ENCODE results near the gene HSD17B12. TPM values are rescaled to one million over a fixed set of nuclear protein-coding genes. Genes with fewer than 3 reads are reported as not detected.

Gene HSD17B12
- total and polyA plus RNA-seq, 2 experiments from 2014 or later = 128 to 168 TPM

DNA sequence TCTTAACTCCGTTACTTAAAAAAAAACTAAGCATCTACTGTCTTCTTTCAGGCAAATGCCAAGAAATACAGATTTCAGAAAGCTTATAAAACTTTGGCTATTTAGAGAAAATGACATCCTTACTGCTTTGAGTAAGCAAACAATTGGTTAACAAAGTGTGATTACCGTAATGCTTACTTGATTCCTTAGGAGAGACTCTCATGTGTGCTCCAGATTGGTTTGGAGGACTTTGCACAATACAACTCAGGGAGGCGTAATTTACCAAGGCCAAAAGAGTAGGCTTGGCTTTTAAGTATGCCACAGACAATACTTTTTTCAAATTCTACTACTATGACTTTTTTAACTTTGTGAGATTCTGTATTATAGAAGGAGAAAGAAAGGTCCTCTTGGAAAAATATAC is 123.2 kb downstream of the HSD17B12 start:
- Mint-ChIP-seq H3K36me3 (ENCODE audit: low read depth) (peaks cover 50% of the 10 kb centered on the region), H3K27ac (no peak overlapping the region), H3K9me3 (peaks cover 13% of the 10 kb centered on the region), H3K4me1 (no peaks in the 10 kb centered on the region), H3K4me3 (no peak overlapping the region), H3K27me3 (ENCODE audit: insufficient read depth, low read depth, poor library complexity) (no peaks in the 10 kb centered on the region)
- H3K9me2 ChIP-seq (ENCODE audit: insufficient read depth) = no peaks in the 10 kb centered on the region
- no peaks in the 10 kb centered on the region for H4K20me1 ChIP-seq (replicated peaks; ENCODE audit: insufficient read depth)
- H3K4me1 ChIP-seq (ENCODE audit: insufficient read depth) = no peaks in the 10 kb centered on the region
- no peak overlapping the region for H3K4me3 ChIP-seq
- H2AFZ ChIP-seq = no peak overlapping the region
- no peak overlapping the region for H3K4me2 ChIP-seq
- H3K27me3 ChIP-seq (ENCODE audit: insufficient read depth) = no peaks in the 10 kb centered on the region
- no peak for DNase-seq (ENCODE audit: low spot score)
- no peaks in the 10 kb centered on the region; the same call in 1 of the 2 replicates for H3K79me2 ChIP-seq (replicated peaks; ENCODE audit: insufficient read depth)
- no peaks in the 10 kb centered on the region for H3F3A ChIP-seq (replicated peaks; ENCODE audit: low read depth)
- TF ChIP-seq NANOG (IDR thresholded peaks at IDR 0.05; ENCODE audit: borderline replicate concordance) (no peak), CREB1 (CRISPR knock-in tag; IDR thresholded peaks at IDR 0.05; ENCODE audit: low read depth) (no peak), EZH2 (IDR thresholded peaks at IDR 0.05; ENCODE audit: low read depth, unreplicated experiment) (no peak), ZNF114 (CRISPR knock-in tag; IDR thresholded peaks at IDR 0.05) (no peak), CTCF (conservative IDR thresholded peaks at IDR 0.05; ENCODE audit: low read depth in 2 of 2) (no peak), ZNF331 (CRISPR knock-in tag; IDR thresholded peaks at IDR 0.05; ENCODE audit: low read depth) (no peak), EZH2phosphoT487 (IDR thresholded peaks at IDR 0.05; ENCODE audit: unreplicated experiment) (no peak), JUNB (IDR thresholded peaks at IDR 0.05; ENCODE audit: unreplicated experiment) (no peak), POLR2AphosphoS5 (IDR thresholded peaks at IDR 0.05; ENCODE audit: low read depth) (no peak), STAT1 (IDR thresholded peaks at IDR 0.05; ENCODE audit: unreplicated experiment) (no peak)
- TF ChIP-seq, protein P1, sequence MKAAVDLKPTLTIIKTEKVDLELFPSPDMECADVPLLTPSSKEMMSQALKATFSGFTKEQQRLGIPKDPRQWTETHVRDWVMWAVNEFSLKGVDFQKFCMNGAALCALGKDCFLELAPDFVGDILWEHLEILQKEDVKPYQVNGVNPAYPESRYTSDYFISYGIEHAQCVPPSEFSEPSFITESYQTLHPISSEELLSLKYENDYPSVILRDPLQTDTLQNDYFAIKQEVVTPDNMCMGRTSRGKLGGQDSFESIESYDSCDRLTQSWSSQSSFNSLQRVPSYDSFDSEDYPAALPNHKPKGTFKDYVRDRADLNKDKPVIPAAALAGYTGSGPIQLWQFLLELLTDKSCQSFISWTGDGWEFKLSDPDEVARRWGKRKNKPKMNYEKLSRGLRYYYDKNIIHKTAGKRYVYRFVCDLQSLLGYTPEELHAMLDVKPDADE (IDR thresholded peaks at IDR 0.05) = no peak
- TF ChIP-seq, protein P2, sequence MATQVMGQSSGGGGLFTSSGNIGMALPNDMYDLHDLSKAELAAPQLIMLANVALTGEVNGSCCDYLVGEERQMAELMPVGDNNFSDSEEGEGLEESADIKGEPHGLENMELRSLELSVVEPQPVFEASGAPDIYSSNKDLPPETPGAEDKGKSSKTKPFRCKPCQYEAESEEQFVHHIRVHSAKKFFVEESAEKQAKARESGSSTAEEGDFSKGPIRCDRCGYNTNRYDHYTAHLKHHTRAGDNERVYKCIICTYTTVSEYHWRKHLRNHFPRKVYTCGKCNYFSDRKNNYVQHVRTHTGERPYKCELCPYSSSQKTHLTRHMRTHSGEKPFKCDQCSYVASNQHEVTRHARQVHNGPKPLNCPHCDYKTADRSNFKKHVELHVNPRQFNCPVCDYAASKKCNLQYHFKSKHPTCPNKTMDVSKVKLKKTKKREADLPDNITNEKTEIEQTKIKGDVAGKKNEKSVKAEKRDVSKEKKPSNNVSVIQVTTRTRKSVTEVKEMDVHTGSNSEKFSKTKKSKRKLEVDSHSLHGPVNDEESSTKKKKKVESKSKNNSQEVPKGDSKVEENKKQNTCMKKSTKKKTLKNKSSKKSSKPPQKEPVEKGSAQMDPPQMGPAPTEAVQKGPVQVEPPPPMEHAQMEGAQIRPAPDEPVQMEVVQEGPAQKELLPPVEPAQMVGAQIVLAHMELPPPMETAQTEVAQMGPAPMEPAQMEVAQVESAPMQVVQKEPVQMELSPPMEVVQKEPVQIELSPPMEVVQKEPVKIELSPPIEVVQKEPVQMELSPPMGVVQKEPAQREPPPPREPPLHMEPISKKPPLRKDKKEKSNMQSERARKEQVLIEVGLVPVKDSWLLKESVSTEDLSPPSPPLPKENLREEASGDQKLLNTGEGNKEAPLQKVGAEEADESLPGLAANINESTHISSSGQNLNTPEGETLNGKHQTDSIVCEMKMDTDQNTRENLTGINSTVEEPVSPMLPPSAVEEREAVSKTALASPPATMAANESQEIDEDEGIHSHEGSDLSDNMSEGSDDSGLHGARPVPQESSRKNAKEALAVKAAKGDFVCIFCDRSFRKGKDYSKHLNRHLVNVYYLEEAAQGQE (IDR thresholded peaks at IDR 0.05; ENCODE audit: unreplicated experiment) = no peak
- TF ChIP-seq, protein P3, sequence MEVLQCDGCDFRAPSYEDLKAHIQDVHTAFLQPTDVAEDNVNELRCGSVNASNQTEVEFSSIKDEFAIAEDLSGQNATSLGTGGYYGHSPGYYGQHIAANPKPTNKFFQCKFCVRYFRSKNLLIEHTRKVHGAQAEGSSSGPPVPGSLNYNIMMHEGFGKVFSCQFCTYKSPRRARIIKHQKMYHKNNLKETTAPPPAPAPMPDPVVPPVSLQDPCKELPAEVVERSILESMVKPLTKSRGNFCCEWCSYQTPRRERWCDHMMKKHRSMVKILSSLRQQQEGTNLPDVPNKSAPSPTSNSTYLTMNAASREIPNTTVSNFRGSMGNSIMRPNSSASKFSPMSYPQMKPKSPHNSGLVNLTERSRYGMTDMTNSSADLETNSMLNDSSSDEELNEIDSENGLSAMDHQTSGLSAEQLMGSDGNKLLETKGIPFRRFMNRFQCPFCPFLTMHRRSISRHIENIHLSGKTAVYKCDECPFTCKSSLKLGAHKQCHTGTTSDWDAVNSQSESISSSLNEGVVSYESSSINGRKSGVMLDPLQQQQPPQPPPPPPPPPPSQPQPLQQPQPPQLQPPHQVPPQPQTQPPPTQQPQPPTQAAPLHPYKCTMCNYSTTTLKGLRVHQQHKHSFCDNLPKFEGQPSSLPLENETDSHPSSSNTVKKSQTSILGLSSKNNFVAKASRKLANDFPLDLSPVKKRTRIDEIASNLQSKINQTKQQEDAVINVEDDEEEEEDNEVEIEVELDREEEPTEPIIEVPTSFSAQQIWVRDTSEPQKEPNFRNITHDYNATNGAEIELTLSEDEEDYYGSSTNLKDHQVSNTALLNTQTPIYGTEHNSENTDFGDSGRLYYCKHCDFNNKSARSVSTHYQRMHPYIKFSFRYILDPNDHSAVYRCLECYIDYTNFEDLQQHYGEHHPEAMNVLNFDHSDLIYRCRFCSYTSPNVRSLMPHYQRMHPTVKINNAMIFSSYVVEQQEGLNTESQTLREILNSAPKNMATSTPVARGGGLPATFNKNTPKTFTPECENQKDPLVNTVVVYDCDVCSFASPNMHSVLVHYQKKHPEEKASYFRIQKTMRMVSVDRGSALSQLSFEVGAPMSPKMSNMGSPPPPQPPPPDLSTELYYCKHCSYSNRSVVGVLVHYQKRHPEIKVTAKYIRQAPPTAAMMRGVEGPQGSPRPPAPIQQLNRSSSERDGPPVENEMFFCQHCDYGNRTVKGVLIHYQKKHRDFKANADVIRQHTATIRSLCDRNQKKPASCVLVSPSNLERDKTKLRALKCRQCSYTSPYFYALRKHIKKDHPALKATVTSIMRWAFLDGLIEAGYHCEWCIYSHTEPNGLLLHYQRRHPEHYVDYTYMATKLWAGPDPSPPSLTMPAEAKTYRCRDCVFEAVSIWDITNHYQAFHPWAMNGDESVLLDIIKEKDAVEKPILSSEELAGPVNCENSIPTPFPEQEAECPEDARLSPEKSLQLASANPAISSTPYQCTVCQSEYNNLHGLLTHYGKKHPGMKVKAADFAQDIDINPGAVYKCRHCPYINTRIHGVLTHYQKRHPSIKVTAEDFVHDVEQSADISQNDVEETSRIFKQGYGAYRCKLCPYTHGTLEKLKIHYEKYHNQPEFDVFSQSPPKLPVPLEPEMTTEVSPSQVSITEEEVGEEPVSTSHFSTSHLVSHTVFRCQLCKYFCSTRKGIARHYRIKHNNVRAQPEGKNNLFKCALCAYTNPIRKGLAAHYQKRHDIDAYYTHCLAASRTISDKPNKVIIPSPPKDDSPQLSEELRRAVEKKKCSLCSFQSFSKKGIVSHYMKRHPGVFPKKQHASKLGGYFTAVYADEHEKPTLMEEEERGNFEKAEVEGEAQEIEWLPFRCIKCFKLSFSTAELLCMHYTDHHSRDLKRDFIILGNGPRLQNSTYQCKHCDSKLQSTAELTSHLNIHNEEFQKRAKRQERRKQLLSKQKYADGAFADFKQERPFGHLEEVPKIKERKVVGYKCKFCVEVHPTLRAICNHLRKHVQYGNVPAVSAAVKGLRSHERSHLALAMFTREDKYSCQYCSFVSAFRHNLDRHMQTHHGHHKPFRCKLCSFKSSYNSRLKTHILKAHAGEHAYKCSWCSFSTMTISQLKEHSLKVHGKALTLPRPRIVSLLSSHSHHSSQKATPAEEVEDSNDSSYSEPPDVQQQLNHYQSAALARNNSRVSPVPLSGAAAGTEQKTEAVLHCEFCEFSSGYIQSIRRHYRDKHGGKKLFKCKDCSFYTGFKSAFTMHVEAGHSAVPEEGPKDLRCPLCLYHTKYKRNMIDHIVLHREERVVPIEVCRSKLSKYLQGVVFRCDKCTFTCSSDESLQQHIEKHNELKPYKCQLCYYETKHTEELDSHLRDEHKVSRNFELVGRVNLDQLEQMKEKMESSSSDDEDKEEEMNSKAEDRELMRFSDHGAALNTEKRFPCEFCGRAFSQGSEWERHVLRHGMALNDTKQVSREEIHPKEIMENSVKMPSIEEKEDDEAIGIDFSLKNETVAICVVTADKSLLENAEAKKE (CRISPR knock-in tag; IDR thresholded peaks at IDR 0.05) = no peak
- no peak for ATAC-seq
- H3K27ac ChIP-seq (ENCODE audit: low read depth) = no peak overlapping the region
- peaks cover 12% of the 10 kb centered on the region; the same call in 1 of the 2 replicates for H3K36me3 ChIP-seq (ENCODE audit: insufficient read depth)

Data from GM23338 (cell line).